ENCODE data around the gene SUSD4. TPM values are rescaled to one million over a fixed set of nuclear protein-coding genes. Genes with fewer than 3 reads are reported as not detected.

Gene SUSD4
- total RNA-seq, 1 experiment from 2014 or later, result 3.2 TPM

DNA sequence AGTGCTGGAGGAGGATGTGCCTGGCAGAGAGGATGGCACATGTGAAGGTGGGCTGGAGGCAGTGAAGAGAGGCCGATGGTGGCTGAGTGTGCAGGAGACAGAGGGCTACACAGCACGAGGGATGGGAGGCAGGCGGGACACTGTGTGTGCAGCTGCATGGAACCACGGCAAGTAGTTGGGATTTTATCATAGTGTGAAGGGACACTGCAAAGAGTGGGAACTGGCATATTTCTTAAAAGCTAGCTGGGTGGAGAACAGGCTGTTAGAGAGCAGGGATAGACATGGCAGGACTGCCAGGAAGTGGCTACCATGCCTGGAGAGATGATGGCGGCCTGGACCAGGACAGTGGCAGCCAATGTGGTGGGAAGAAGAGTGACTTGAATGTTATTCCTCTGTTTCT, 118.6 kb downstream of the SUSD4 start:
- H3K27me3 ChIP-seq (ENCODE audit: insufficient read depth, low read depth), result no peaks in the 10 kb centered on the region
- ChIA-PET CTCF (interaction anchor here (0.6 to 0.7 kb wide), 2 partner anchors 83 to 111 kb away, joined by 4 to 9 read pairs; no protein-coding TSS in a partner anchor), POLR2A (ENCODE audit: unreplicated experiment) (no interaction called here)
- TF ChIP-seq, protein P1, sequence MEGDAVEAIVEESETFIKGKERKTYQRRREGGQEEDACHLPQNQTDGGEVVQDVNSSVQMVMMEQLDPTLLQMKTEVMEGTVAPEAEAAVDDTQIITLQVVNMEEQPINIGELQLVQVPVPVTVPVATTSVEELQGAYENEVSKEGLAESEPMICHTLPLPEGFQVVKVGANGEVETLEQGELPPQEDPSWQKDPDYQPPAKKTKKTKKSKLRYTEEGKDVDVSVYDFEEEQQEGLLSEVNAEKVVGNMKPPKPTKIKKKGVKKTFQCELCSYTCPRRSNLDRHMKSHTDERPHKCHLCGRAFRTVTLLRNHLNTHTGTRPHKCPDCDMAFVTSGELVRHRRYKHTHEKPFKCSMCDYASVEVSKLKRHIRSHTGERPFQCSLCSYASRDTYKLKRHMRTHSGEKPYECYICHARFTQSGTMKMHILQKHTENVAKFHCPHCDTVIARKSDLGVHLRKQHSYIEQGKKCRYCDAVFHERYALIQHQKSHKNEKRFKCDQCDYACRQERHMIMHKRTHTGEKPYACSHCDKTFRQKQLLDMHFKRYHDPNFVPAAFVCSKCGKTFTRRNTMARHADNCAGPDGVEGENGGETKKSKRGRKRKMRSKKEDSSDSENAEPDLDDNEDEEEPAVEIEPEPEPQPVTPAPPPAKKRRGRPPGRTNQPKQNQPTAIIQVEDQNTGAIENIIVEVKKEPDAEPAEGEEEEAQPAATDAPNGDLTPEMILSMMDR (conservative IDR thresholded peaks at IDR 0.05), result no peak
- no peak for TF ChIP-seq EZH2 (IDR thresholded peaks at IDR 0.05; ENCODE audit: low read depth)
- H3K79me2 ChIP-seq (ENCODE audit: low read depth), result no peaks in the 10 kb centered on the region
- H3K4me1 ChIP-seq (replicated peaks; ENCODE audit: insufficient read depth), result peaks cover 18% of the 10 kb centered on the region
- H3K36me3 ChIP-seq (ENCODE audit: low read depth), result no peaks in the 10 kb centered on the region
- H4K20me1 ChIP-seq (ENCODE audit: insufficient read depth), result no peaks in the 10 kb centered on the region
- no TSS peak for BruUV-seq (replicated peaks)
- H2AFZ ChIP-seq, result no peak overlapping the region
- DNase-seq, result no peak
- H3K4me2 ChIP-seq, result no peak overlapping the region
- H3K9me2 ChIP-seq (ENCODE audit: insufficient read depth), result no peaks in the 10 kb centered on the region
- no peak overlapping the region for H3K27ac ChIP-seq
- no peaks in the 10 kb centered on the region for H3K9me3 ChIP-seq (ENCODE audit: insufficient read depth, low read depth)
- H3F3A ChIP-seq (ENCODE audit: insufficient read depth, low read depth), result no peaks in the 10 kb centered on the region
- intact Hi-C loops (cut with micrococcal nuclease; ENCODE audit: unreplicated experiment), result loop anchor here (10.0 kb wide), 1 partner anchor 451 kb away; no protein-coding TSS in a partner anchor
- no peak overlapping the region for H3K4me3 ChIP-seq

GRCh38 chr1:223244366-223245103, 119.4 kb downstream of the SUSD4 start:
- H4K20me1 ChIP-seq (ENCODE audit: insufficient read depth), result no peaks in the 10 kb centered on the region
- DNase-seq, result peak; percentile 23 to 48
- H3K4me1 ChIP-seq (replicated peaks; ENCODE audit: insufficient read depth), result peaks cover 10% of the 10 kb centered on the region; the same call in 1 of the 2 replicates
- no peaks in the 10 kb centered on the region for H3F3A ChIP-seq (ENCODE audit: insufficient read depth, low read depth)
- H3K4me2 ChIP-seq, result no peak overlapping the region
- H3K9me3 ChIP-seq (ENCODE audit: insufficient read depth, low read depth), result no peaks in the 10 kb centered on the region
- H3K27ac ChIP-seq, result no peak overlapping the region
- H2AFZ ChIP-seq, result no peak overlapping the region
- CTCF ChIA-PET, result interaction anchor here (0.6 to 0.9 kb wide), 3 partner anchors 82 to 111 kb away, joined by 4 to 9 read pairs (median 4); no protein-coding TSS in a partner anchor
- intact Hi-C loops (cut with micrococcal nuclease; ENCODE audit: unreplicated experiment), result loop anchor here (1.0 to 10.0 kb wide), 2 partner anchors 110 to 450 kb away; no protein-coding TSS in a partner anchor
- POLR2A ChIA-PET (ENCODE audit: unreplicated experiment), result no interaction called here
- H3K27me3 ChIP-seq (ENCODE audit: insufficient read depth, low read depth), result no peaks in the 10 kb centered on the region
- TF ChIP-seq, protein P1 (conservative IDR thresholded peaks at IDR 0.05), result peak; percentile 44
- TF ChIP-seq EZH2 (IDR thresholded peaks at IDR 0.05; ENCODE audit: low read depth), result no peak
- no peaks in the 10 kb centered on the region for H3K9me2 ChIP-seq (ENCODE audit: insufficient read depth)
- H3K4me3 ChIP-seq, result no peak overlapping the region
- BruUV-seq (replicated peaks), result no TSS peak
- no peaks in the 10 kb centered on the region for H3K79me2 ChIP-seq (ENCODE audit: low read depth)
- no peaks in the 10 kb centered on the region for H3K36me3 ChIP-seq (ENCODE audit: low read depth)

DNA sequence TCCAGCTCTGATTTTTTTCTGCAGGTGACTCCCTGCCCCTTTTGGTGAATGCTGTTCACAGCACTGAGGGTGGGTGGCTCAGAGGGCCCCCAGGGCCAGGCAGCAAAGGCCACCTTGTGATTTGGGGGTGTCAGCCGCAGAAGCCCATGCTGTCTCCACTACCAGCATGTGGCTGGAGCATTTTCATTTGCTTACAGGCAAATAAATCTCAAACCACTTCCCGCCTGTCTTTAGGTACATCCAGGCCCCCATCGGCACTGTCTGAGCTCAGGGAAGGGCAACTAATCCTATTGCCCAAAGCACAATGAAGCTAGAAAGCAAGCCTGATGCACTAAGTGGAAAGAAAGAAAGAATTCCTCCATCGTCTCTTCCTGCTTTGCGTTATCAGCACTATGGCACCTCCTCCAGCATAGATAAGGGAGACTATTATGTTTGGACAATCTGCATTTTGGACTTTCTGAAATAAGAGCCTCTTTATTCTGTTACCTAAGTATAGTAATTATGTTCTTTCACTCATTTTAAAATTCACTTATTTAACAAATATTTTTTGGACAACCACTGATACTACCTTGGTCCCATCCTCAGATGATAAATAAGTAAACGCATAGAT, 120.4 kb downstream of the SUSD4 start:
- POLR2A ChIA-PET (ENCODE audit: unreplicated experiment), result no interaction called here
- Histone ChIP-seq H3K36me3 (ENCODE audit: low read depth) (no peaks in the 10 kb centered on the region), H3K4me1 (replicated peaks; ENCODE audit: insufficient read depth) (0 out of 2 replicates have a peak, but pooled peaks cover 9% of the 10 kb centered on the region), H3K27ac (no peak overlapping the region), H3F3A (ENCODE audit: insufficient read depth, low read depth) (no peaks in the 10 kb centered on the region), H3K79me2 (ENCODE audit: low read depth) (no peaks in the 10 kb centered on the region), H2AFZ (no peak overlapping the region), H3K4me2 (no peak overlapping the region), H3K4me3 (no peak overlapping the region), H3K27me3 (ENCODE audit: insufficient read depth, low read depth) (no peaks in the 10 kb centered on the region), H3K9me3 (ENCODE audit: insufficient read depth, low read depth) (no peaks in the 10 kb centered on the region; the same call in 1 of the 2 replicates), H3K9me2 (ENCODE audit: insufficient read depth) (no peaks in the 10 kb centered on the region), H4K20me1 (ENCODE audit: insufficient read depth) (no peaks in the 10 kb centered on the region)
- no peak for DNase-seq
- no TSS peak for BruUV-seq (replicated peaks)
- intact Hi-C loops (cut with micrococcal nuclease; ENCODE audit: unreplicated experiment), result loop anchor here (1.0 to 10.0 kb wide), 2 partner anchors 109 to 449 kb away; no protein-coding TSS in a partner anchor
- CTCF ChIA-PET, result interaction anchor here (0.9 kb wide), 1 partner anchor 110 kb away, joined by 4 read pairs; no protein-coding TSS in a partner anchor
- TF ChIP-seq EZH2 (IDR thresholded peaks at IDR 0.05; ENCODE audit: low read depth), result no peak
- TF ChIP-seq, protein P1 (conservative IDR thresholded peaks at IDR 0.05), result no peak

All from PC-9 (cell line).